Measurements from ENCODE around the gene RNU7-1. TPM values are rescaled to one million over a fixed set of nuclear protein-coding genes. Genes with fewer than 3 reads are reported as not detected.
A peak's percentile ranks its signal among the peaks of the same experiment; 100 is the strongest.

Gene RNU7-1
- total RNA-seq, 1 donor: not detected

DNA sequence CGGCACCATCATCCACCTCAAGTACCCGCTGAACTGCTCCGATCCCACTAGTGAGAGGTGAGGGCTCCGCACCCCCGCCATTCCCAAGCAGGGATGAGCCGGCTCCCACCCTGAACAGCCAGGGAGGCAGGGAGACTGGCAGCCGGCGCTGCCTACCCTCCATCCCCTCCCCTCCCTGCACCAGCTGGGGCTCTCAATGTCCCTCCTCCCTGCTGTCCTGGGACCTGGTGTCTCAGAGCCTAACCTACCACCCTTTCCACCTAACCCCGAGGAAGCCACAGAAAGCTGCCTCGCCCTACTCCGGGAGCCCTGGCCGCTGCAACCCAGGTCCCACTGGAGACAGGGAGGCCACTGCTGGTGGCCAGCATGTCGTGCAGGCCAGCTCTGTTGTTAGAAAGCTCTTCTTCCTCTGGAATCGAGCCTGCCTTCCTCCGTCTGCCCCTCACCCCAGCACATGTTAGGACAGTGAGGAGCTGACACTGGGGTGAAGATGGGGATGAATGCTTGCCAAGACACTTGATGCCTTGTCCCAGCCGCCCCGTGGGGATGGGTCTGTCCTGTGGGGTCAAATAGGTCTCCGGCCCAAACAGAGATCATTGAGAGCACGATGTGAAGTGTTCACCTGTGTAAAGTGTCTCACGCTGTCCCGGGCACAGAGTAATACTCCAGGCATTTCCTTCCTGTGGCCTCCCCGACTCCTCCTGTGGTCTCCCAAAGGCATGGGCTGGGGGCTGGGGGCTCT, 8.7 kb downstream of the RNU7-1 start:
- Histone ChIP-seq H3K9me3 (ENCODE audit: low read depth, low read length) (no peaks in the 10 kb centered on the region), H3K4me1 (ENCODE audit: insufficient read depth, low read length) (peaks cover 73% of the 10 kb centered on the region), H3K4me3 (ENCODE audit: low read length) (peak overlapping the region; percentile 90), H3K27me3 (ENCODE audit: insufficient read depth, low read length) (no peaks in the 10 kb centered on the region)

DNA sequence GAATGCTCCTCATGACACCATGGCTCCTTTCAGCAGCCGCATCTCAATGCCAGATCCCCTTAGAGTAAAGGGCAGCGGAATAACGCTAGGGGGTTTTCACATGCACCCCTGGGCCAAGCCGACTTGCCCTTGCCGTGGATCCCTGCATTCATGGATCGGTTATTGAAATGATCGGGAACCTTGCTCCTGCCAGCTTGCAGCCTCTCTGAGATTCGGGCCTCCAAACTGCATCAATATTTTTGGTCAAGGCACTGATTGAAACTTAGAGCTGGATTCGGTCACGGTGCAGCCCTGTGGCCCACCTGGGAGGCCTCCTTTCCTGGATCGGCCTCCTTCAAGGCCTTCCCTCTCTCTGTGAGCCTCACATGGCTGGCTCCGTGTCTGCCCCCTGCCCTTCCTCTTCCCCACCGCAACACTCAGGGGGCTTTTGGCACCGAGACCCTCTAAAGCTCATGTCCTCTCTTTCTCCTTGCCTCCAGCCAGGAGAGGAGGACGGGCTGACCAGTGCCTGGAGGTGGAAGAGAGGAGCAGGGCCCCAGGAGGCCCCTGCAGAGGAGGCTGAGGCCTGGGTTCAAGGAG, 9.3 kb downstream of the RNU7-1 start:
- Histone ChIP-seq H3K4me1 (ENCODE audit: insufficient read depth, low read length) (peaks cover 73% of the 10 kb centered on the region), H3K9me3 (ENCODE audit: low read depth, low read length) (no peaks in the 10 kb centered on the region), H3K27me3 (ENCODE audit: insufficient read depth, low read length) (no peaks in the 10 kb centered on the region), H3K4me3 (ENCODE audit: low read length) (peak overlapping the region; percentile 90)

DNA sequence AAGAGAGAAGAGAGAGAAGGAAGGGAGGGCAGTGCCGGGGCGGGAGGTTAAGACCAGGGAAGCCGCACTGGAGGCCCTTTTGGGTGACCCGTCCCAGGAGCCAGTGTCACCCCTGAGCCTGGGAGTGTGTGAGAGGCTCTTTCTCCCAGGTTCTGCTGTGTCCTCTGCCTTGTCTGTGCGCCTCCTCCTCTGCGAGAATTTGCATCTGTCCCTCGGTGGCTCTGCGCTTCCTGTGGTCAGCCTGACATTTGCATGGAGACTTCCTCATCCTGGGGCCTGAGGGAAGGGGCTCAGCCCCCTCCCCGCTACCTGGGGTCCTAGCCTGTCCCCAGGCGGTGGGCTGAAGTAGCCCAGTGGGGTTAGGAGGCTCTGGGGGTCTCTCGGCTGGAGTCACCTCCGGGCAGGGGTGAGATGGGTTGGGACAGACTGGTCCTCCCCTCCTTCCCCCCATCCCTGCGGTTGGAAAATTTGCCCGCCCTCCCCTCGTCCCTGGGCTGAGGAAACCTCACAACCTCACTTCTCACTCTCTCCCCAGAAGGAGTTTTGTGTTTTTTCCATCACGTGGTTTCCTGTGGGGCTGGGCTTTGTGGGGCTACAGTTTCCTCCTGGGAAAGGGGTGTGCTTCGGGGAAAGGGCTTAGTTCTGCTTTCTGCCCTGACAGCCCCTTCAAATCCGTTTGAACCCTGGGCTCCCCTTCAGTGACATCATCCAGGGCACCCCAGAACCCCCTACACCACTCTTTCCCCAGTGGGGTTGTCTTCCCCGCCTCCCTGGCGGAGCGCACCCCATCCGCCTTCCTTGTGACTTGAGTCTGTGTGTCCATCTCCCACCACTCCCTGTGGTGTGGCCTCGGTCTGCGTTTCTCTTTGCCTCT, 10.1 kb downstream of the RNU7-1 start:
- Histone ChIP-seq H3K9me3 (ENCODE audit: low read depth, low read length) (no peaks in the 10 kb centered on the region), H3K4me3 (ENCODE audit: low read length) (peak overlapping the region; percentile 90), H3K4me1 (ENCODE audit: insufficient read depth, low read length) (peaks cover 73% of the 10 kb centered on the region), H3K27me3 (ENCODE audit: insufficient read depth, low read length) (no peaks in the 10 kb centered on the region)

GRCh38 chr12:6954316-6955107, 10.9 kb downstream of the RNU7-1 start:
- no peaks in the 10 kb centered on the region for H3K9me3 ChIP-seq (ENCODE audit: low read depth, low read length)
- H3K4me1 ChIP-seq (ENCODE audit: insufficient read depth, low read length): peaks cover 73% of the 10 kb centered on the region
- H3K4me3 ChIP-seq (ENCODE audit: low read length): peak overlapping the region; percentile 90
- no peaks in the 10 kb centered on the region for H3K27me3 ChIP-seq (ENCODE audit: insufficient read depth, low read length)

GRCh38 chr12:6955108-6956020, 11.7 kb downstream of the RNU7-1 start:
- no peak overlapping the region for H3K4me3 ChIP-seq (ENCODE audit: low read length)
- H3K27me3 ChIP-seq (ENCODE audit: insufficient read depth, low read length): no peaks in the 10 kb centered on the region
- no peaks in the 10 kb centered on the region for H3K9me3 ChIP-seq (ENCODE audit: low read depth, low read length)
- peaks cover 73% of the 10 kb centered on the region for H3K4me1 ChIP-seq (ENCODE audit: insufficient read depth, low read length)

DNA sequence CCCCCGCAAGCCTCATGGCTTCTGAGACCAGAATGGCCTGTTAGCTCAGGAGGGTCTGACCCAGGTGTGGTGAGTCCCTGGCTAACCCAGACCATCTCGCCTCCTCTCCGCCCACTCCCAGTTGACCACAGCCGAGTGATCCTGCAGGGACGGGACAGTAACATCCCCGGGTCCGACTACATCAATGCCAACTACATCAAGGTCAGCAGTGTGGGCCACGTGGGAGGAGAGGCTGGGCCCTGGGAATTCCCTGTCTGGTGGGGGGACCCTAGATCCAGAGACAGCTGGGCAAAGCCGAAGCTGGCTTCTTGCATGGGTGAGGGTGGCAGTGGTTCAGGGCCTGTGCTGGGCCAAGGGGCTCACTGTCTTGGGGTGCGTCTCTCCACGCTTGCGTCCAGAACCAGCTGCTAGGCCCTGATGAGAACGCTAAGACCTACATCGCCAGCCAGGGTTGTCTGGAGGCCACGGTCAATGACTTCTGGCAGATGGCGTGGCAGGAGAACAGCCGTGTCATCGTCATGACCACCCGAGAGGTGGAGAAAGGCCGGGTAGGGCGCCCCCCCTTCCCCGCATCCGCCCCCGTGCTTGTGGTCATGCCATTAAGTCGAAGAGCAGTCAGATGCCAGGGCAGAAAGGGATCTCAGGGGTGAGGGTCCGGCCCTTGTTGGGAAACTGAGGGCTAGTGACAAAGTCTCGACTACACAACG, 12.6 kb downstream of the RNU7-1 start:
- Histone ChIP-seq H3K4me3 (ENCODE audit: low read length) (no peak overlapping the region), H3K9me3 (ENCODE audit: low read depth, low read length) (no peaks in the 10 kb centered on the region), H3K27me3 (ENCODE audit: insufficient read depth, low read length) (no peaks in the 10 kb centered on the region), H3K4me1 (ENCODE audit: insufficient read depth, low read length) (peaks cover 74% of the 10 kb centered on the region)

DNA sequence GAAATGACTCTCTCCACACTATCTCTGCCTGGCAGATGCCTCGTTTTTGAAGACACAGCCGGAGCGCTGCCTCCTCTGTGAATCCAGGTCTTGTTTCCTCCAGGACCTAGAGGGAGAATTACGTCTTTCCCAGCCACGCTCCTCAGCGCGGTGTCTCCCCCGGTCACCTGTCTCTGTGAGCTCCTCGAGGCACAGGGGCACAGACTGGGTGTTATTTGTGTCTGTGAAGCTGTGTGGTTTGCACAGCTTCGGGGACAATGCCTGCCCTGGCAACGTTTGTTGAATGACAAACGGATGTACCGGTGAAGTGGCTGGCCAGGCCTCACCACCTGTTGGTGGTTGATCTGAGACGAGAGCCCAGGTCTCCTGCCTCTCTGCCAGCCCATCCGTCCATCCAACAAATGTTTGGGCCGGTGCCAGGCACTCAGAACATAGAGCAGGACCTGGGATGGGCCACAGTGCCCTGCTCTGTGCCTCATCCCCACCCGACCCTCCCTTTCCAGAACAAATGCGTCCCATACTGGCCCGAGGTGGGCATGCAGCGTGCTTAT, 13.6 kb downstream of the RNU7-1 start:
- H3K4me3 ChIP-seq (ENCODE audit: low read length): no peak overlapping the region
- peaks cover 84% of the 10 kb centered on the region for H3K4me1 ChIP-seq (ENCODE audit: insufficient read depth, low read length)
- H3K9me3 ChIP-seq (ENCODE audit: low read depth, low read length): no peaks in the 10 kb centered on the region
- no peaks in the 10 kb centered on the region for H3K27me3 ChIP-seq (ENCODE audit: insufficient read depth, low read length)

DNA sequence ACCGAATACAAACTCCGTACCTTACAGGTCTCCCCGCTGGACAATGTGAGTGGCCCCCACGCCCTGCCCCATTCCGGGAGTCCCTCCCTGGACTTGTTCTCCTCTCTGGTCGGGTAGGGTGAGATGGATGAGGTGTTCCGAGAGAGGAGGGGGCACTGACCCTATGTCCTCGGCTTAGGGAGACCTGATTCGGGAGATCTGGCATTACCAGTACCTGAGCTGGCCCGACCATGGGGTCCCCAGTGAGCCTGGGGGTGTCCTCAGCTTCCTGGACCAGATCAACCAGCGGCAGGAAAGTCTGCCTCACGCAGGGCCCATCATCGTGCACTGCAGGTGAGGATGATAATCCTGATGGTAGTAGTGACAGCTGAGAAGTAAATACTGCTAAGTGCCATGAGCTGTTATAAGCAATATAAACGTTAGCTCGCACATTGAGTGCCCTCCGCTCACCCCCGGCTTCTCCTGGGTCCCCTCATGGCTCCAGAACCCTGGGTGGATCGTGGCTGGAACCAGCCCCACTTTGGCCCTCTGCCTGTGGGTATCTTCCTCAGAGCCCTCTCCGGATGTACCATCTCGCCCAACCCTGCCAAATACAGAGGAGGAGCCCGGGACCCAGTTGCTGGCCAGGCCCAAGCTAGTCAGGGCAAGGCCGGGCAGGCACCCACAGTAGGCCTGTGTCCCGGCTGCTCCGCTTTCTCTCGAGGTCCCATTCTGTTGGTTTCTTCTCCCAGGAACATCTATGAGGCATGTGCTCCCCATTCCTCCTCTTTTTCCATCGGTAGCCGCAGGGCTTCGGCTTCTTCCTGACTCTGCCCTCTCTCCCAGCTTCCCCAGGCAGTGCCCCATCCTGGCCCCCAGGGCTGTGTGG, 14.4 kb downstream of the RNU7-1 start:
- H3K27me3 ChIP-seq (ENCODE audit: insufficient read depth, low read length): no peaks in the 10 kb centered on the region
- no peaks in the 10 kb centered on the region for H3K9me3 ChIP-seq (ENCODE audit: low read depth, low read length)
- peak overlapping the region; percentile 14 for H3K4me3 ChIP-seq (ENCODE audit: low read length)
- H3K4me1 ChIP-seq (ENCODE audit: insufficient read depth, low read length): peaks cover 92% of the 10 kb centered on the region

DNA sequence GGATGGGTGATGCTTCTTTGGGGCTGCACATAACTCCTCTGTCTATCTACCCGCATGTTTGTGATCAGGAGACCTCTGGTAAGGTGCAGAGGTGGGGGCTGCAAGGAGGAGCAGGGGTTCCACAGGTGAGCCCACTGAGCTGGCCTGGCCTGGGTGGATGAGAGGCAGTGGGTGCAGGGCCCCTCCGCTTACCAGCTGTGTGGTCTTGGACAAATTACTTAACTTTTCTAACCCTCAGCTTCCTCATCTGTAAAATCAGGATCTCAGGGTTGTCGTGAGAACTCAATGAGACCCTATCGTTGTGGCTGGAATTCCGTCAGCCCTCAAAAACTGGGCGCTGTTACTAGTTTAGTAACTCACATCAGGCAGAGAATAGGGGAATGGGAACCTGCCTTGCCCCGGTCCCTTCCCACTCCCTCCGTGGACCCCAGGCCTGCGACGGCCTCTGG, 15.0 kb downstream of the RNU7-1 start:
- peaks cover 93% of the 10 kb centered on the region for H3K4me1 ChIP-seq (ENCODE audit: insufficient read depth, low read length)
- H3K9me3 ChIP-seq (ENCODE audit: low read depth, low read length): no peaks in the 10 kb centered on the region
- H3K27me3 ChIP-seq (ENCODE audit: insufficient read depth, low read length): no peaks in the 10 kb centered on the region
- peak overlapping the region; percentile 14 for H3K4me3 ChIP-seq (ENCODE audit: low read length)

GRCh38 chr12:6959058-6959804, 15.6 kb downstream of the RNU7-1 start:
- Histone ChIP-seq H3K9me3 (ENCODE audit: low read depth, low read length) (no peaks in the 10 kb centered on the region), H3K4me1 (ENCODE audit: insufficient read depth, low read length) (peaks cover 95% of the 10 kb centered on the region), H3K4me3 (ENCODE audit: low read length) (peak overlapping the region; percentile 14), H3K27me3 (ENCODE audit: insufficient read depth, low read length) (no peaks in the 10 kb centered on the region)

DNA sequence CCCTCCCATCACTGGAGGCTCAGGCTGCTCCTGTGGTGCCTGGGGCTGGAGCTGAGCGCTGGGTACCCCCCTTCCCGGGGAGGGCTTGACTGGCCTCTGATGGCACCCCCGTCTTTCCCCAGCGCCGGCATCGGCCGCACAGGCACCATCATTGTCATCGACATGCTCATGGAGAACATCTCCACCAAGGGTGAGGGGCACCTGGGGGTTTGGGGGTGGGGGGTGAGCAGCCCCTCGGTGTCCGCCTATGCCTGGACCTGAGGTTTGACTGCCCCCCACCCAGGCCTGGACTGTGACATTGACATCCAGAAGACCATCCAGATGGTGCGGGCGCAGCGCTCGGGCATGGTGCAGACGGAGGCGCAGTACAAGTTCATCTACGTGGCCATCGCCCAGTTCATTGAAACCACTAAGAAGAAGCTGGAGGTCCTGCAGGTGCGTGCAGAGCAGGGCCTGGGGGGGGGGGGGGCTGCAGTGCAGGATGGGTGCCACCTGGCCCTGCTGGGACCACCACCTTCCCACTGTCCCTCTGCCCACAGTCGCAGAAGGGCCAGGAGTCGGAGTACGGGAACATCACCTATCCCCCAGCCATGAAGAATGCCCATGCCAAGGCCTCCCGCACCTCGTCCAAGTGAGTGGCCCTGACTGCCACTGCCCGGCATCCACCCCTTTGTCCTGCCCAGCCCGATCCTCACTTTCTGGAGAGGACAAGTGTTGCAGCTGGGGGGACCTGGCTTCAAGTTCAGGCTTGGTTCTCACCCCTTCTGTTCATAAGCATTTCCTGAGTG, 16.4 kb downstream of the RNU7-1 start:
- Histone ChIP-seq H3K4me3 (ENCODE audit: low read length) (peak overlapping the region; percentile 7), H3K9me3 (ENCODE audit: low read depth, low read length) (no peaks in the 10 kb centered on the region), H3K4me1 (ENCODE audit: insufficient read depth, low read length) (peaks cover 95% of the 10 kb centered on the region), H3K27me3 (ENCODE audit: insufficient read depth, low read length) (no peaks in the 10 kb centered on the region)

Measured in mononuclear cell (primary cell).